SH-SY5Y (cell line): ENCODE data around the gene UST.

Experiments
- GATA2 ChIP-seq: IDR thresholded peaks from 2 replicates; pipeline ENCODE4 v1.6.1; 2011; ENCODE audit warnings: mild to moderate bottlenecking, low read depth, low read length
- GATA3 ChIP-seq: IDR thresholded peaks from 2 replicates; pipeline ENCODE4 v1.6.1; 2011; ENCODE audit warnings: low read depth, mild to moderate bottlenecking, low read length, moderate library complexity

UST gene

GRCh38 chr6:148807784-148808183 is 61.0 kb downstream of the UST start:
- no peak for TF ChIP-seq GATA2
- TF ChIP-seq GATA3, result no peak

- no peak for TF ChIP-seq GATA2
- no peak for TF ChIP-seq GATA3
Measured at GRCh38 chr6:148808786-148809304, 62.0 kb downstream of the UST start.

GRCh38 chr6:148811459-148811858 is 64.6 kb downstream of the UST start:
- no peak for TF ChIP-seq GATA2
- TF ChIP-seq GATA3, result no peak

- TF ChIP-seq GATA3 (no peak), GATA2 (no peak)
Measured at GRCh38 chr6:148814082-148814790, 67.4 kb downstream of the UST start.

GRCh38 chr6:148814869-148815268 is 68.0 kb downstream of the UST start:
- no peak for TF ChIP-seq GATA2
- no peak for TF ChIP-seq GATA3

GRCh38 chr6:148816117-148816516 is 69.3 kb downstream of the UST start:
- TF ChIP-seq GATA2 (no peak), GATA3 (no peak)

- TF ChIP-seq GATA3, result no peak
- no peak for TF ChIP-seq GATA2
Measured at GRCh38 chr6:148817689-148818088, 70.9 kb downstream of the UST start.

- TF ChIP-seq GATA3, result no peak
- no peak for TF ChIP-seq GATA2
Measured at GRCh38 chr6:148818939-148819575, 72.2 kb downstream of the UST start.

- TF ChIP-seq GATA3 (no peak), GATA2 (no peak)
Measured at GRCh38 chr6:148819852-148820251, 73.0 kb downstream of the UST start.

- TF ChIP-seq GATA3 (no peak), GATA2 (no peak)
Measured at GRCh38 chr6:148822819-148823218, 76.0 kb downstream of the UST start.

- TF ChIP-seq GATA2 (no peak), GATA3 (no peak)
Measured at GRCh38 chr6:148824291-148824690, 77.5 kb downstream of the UST start.

- TF ChIP-seq GATA2, result no peak
- no peak for TF ChIP-seq GATA3
Measured at GRCh38 chr6:148824960-148825359, 78.1 kb downstream of the UST start.

GRCh38 chr6:148825492-148825891 is 78.7 kb downstream of the UST start:
- TF ChIP-seq GATA3 (no peak), GATA2 (no peak)

GRCh38 chr6:148827416-148828045 is 80.7 kb downstream of the UST start:
- no peak for TF ChIP-seq GATA2
- TF ChIP-seq GATA3, result no peak

GRCh38 chr6:148828047-148828446 is 81.2 kb downstream of the UST start:
- TF ChIP-seq GATA3 (no peak), GATA2 (no peak)
